ENCODE results near the gene PHACTR1. TPM values are rescaled to one million over a fixed set of nuclear protein-coding genes. Genes with fewer than 3 reads are reported as not detected.

PHACTR1 gene
- total RNA-seq, 1 donor from 2014 or later, result 8.5 TPM

GRCh38 chr6:13030396-13030795, 313.8 kb downstream of the PHACTR1 start:
- Mint-ChIP-seq H3K36me3 (ENCODE audit: low read depth, unreplicated experiment) (no peaks in the 10 kb centered on the region), H3K27me3 (ENCODE audit: low read depth, unreplicated experiment) (no peaks in the 10 kb centered on the region), H3K9me3 (ENCODE audit: unreplicated experiment) (no peaks in the 10 kb centered on the region), H3K27ac (ENCODE audit: unreplicated experiment) (no peak overlapping the region), H3K4me1 (ENCODE audit: low read depth, unreplicated experiment) (no peaks in the 10 kb centered on the region), H3K4me3 (ENCODE audit: unreplicated experiment) (no peak overlapping the region)
- Histone ChIP-seq H3K27me3 (ENCODE audit: insufficient read depth, low read length) (no peaks in the 10 kb centered on the region), H3K4me1 (ENCODE audit: insufficient read depth, low read length) (no peaks in the 10 kb centered on the region), H3K4me3 (ENCODE audit: insufficient read depth, low read depth, low read length) (no peak overlapping the region), H3K36me3 (ENCODE audit: insufficient read depth, low read length) (no peaks in the 10 kb centered on the region), H3K9ac (ENCODE audit: low read length) (no peak overlapping the region), H3K4me2 (ENCODE audit: low read length) (no peak overlapping the region), H3K9me3 (ENCODE audit: insufficient read depth, low read depth, low read length) (no peaks in the 10 kb centered on the region), H3K79me2 (ENCODE audit: insufficient read depth, low read length) (no peaks in the 10 kb centered on the region), H3K27ac (ENCODE audit: low read depth, low read length) (no peak overlapping the region), H4K20me1 (ENCODE audit: insufficient read depth, low read length) (no peaks in the 10 kb centered on the region), H2AFZ (ENCODE audit: low read depth, low read length) (no peak overlapping the region)
- DNase-seq (ENCODE audit: low read depth) (no peak), FAIRE-seq (no peak)
- TF ChIP-seq CTCF (IDR thresholded peaks at IDR 0.05; ENCODE audit: insufficient read depth, low read depth, low read length) (no peak), EZH2 (IDR thresholded peaks at IDR 0.05; ENCODE audit: insufficient read depth, low read length) (no peak)

GRCh38 chr6:13032566-13032965, 316.0 kb downstream of the PHACTR1 start:
- Histone ChIP-seq H4K20me1 (ENCODE audit: insufficient read depth, low read length) (no peaks in the 10 kb centered on the region), H3K4me1 (ENCODE audit: insufficient read depth, low read length) (no peaks in the 10 kb centered on the region), H3K27me3 (ENCODE audit: insufficient read depth, low read length) (no peaks in the 10 kb centered on the region), H2AFZ (ENCODE audit: low read depth, low read length) (no peak overlapping the region), H3K79me2 (ENCODE audit: insufficient read depth, low read length) (no peaks in the 10 kb centered on the region), H3K27ac (ENCODE audit: low read depth, low read length) (no peak overlapping the region), H3K9me3 (ENCODE audit: insufficient read depth, low read depth, low read length) (no peaks in the 10 kb centered on the region), H3K9ac (ENCODE audit: low read length) (no peak overlapping the region), H3K4me3 (ENCODE audit: insufficient read depth, low read depth, low read length) (no peak overlapping the region), H3K4me2 (ENCODE audit: low read length) (no peak overlapping the region), H3K36me3 (ENCODE audit: insufficient read depth, low read length) (no peaks in the 10 kb centered on the region)
- FAIRE-seq (no peak), DNase-seq (ENCODE audit: low read depth) (no peak)
- TF ChIP-seq CTCF (IDR thresholded peaks at IDR 0.05; ENCODE audit: insufficient read depth, low read depth, low read length), result no peak
- TF ChIP-seq EZH2 (IDR thresholded peaks at IDR 0.05; ENCODE audit: insufficient read depth, low read length), result no peak
- Mint-ChIP-seq H3K4me1 (ENCODE audit: low read depth, unreplicated experiment) (no peaks in the 10 kb centered on the region), H3K36me3 (ENCODE audit: low read depth, unreplicated experiment) (no peaks in the 10 kb centered on the region), H3K27me3 (ENCODE audit: low read depth, unreplicated experiment) (no peaks in the 10 kb centered on the region), H3K27ac (ENCODE audit: unreplicated experiment) (no peak overlapping the region), H3K9me3 (ENCODE audit: unreplicated experiment) (no peaks in the 10 kb centered on the region), H3K4me3 (ENCODE audit: unreplicated experiment) (no peak overlapping the region)

- Mint-ChIP-seq H3K27me3 (ENCODE audit: low read depth, unreplicated experiment) (no peaks in the 10 kb centered on the region), H3K4me1 (ENCODE audit: low read depth, unreplicated experiment) (no peaks in the 10 kb centered on the region), H3K27ac (ENCODE audit: unreplicated experiment) (no peak overlapping the region), H3K4me3 (ENCODE audit: unreplicated experiment) (no peak overlapping the region), H3K9me3 (ENCODE audit: unreplicated experiment) (no peaks in the 10 kb centered on the region), H3K36me3 (ENCODE audit: low read depth, unreplicated experiment) (no peaks in the 10 kb centered on the region)
- Histone ChIP-seq H3K27ac (ENCODE audit: low read depth, low read length) (no peak overlapping the region), H3K4me1 (ENCODE audit: insufficient read depth, low read length) (no peaks in the 10 kb centered on the region), H2AFZ (ENCODE audit: low read depth, low read length) (no peak overlapping the region), H3K4me2 (ENCODE audit: low read length) (no peak overlapping the region), H3K4me3 (ENCODE audit: insufficient read depth, low read depth, low read length) (no peak overlapping the region), H3K9ac (ENCODE audit: low read length) (no peak overlapping the region), H4K20me1 (ENCODE audit: insufficient read depth, low read length) (no peaks in the 10 kb centered on the region), H3K9me3 (ENCODE audit: insufficient read depth, low read depth, low read length) (no peaks in the 10 kb centered on the region), H3K27me3 (ENCODE audit: insufficient read depth, low read length) (no peaks in the 10 kb centered on the region), H3K36me3 (ENCODE audit: insufficient read depth, low read length) (no peaks in the 10 kb centered on the region), H3K79me2 (ENCODE audit: insufficient read depth, low read length) (no peaks in the 10 kb centered on the region)
- FAIRE-seq (no peak), DNase-seq (ENCODE audit: low read depth) (no peak)
- TF ChIP-seq CTCF (IDR thresholded peaks at IDR 0.05; ENCODE audit: insufficient read depth, low read depth, low read length) (no peak), EZH2 (IDR thresholded peaks at IDR 0.05; ENCODE audit: insufficient read depth, low read length) (no peak)
Observed at GRCh38 chr6:13033145-13033544, 316.6 kb downstream of the PHACTR1 start.

Data from astrocyte (in vitro differentiated cells and primary cell).